Liver (tissue), 9 donors: ENCODE data around the gene PSMD14. TPM values are rescaled to one million over a fixed set of nuclear protein-coding genes. Genes with fewer than 3 reads are reported as not detected.

Source experiments
- DNase-seq: peaks from one replicate; pipeline ENCODE4 v3.0.0-alpha.2; 2017; ENCODE audit warnings: low spot score
- H3K27ac ChIP-seq, 2 donors: one replicate each; pipeline ENCODE4 v1.7.0; 2013; ENCODE audit warnings: inconsistent platforms in 2 of 2, low read length in 2 of 2, control low read depth in 1 of 2, low read depth in 1 of 2, mild to moderate bottlenecking in 1 of 2
- H3K27me3 ChIP-seq, 4 donors: one replicate each; pipeline versions ENCODE4 v1.6.1 to v1.7.0; 2013; ENCODE audit warnings: low read length in 3 of 4, inconsistent platforms in 1 of 4, mild to moderate bottlenecking in 1 of 4, moderate library complexity in 1 of 4; ENCODE audit not compliant: control insufficient read depth in 4 of 4, insufficient read depth in 4 of 4
- H3K36me3 ChIP-seq, 4 donors: one replicate each; pipeline versions ENCODE4 v1.6.1 to v1.7.0; 2013; ENCODE audit warnings: low read length in 3 of 4, mild to moderate bottlenecking in 3 of 4, low read depth in 1 of 4, moderate library complexity in 1 of 4; ENCODE audit not compliant: control insufficient read depth in 4 of 4, insufficient read depth in 3 of 4
- H3K4me1 ChIP-seq, 4 donors: one replicate each; pipeline versions ENCODE4 v1.6.1 to v1.7.0; 2013; ENCODE audit warnings: low read length in 3 of 4, mild to moderate bottlenecking in 3 of 4, moderate library complexity in 1 of 4; ENCODE audit not compliant: control insufficient read depth in 4 of 4, insufficient read depth in 4 of 4
- H3K4me3 ChIP-seq, 3 donors: one replicate each; pipeline versions ENCODE4 v1.6.1 to v1.7.0; 2013; ENCODE audit warnings: low read length in 3 of 3, control low read depth in 1 of 3, low read depth in 1 of 3, mild to moderate bottlenecking in 1 of 3
- H3K9ac ChIP-seq, 2 donors: one replicate each; pipeline ENCODE4 v1.7.0; 2013; ENCODE audit warnings: low read length in 2 of 2, mild to moderate bottlenecking in 2 of 2, moderate library complexity in 2 of 2, control low read depth in 1 of 2, low read depth in 1 of 2
- H3K9me3 ChIP-seq, 4 donors: one replicate each; pipeline versions ENCODE4 v1.6.1 to v1.7.0; 2013; ENCODE audit warnings: low read length in 3 of 4; ENCODE audit not compliant: control insufficient read depth in 4 of 4
- ATF3 ChIP-seq: IDR thresholded peaks from 2 replicates; pipeline ENCODE4 v1.6.1; 2016; ENCODE audit warnings: antibody characterized with exemption
- CTCF ChIP-seq: fragments of 150-350 bp; IDR thresholded peaks from 2 replicates; pipeline ENCODE4 v1.5.1; 2017; ENCODE audit warnings: improper control_type of control experiment, low read depth, low read length; ENCODE audit not compliant: missing input control
- EGR1 ChIP-seq, 2 donors: IDR thresholded peaks; 2 replicates each; pipeline ENCODE4 v1.6.1; 2016 to 2018; ENCODE audit warnings: antibody characterized with exemption in 2 of 2, low read depth in 2 of 2
- FOXA1 ChIP-seq: IDR thresholded peaks from 2 replicates; pipeline ENCODE4 v1.6.1; 2016; ENCODE audit warnings: antibody characterized with exemption
- GABPA ChIP-seq, 2 donors: IDR thresholded peaks in 1 of 2; conservative IDR thresholded peaks in 1 of 2; 2 replicates each; pipeline ENCODE4 v1.6.1; 2016; ENCODE audit warnings: antibody characterized with exemption in 2 of 2, mild to moderate bottlenecking in 1 of 2, moderate library complexity in 1 of 2
- HNF4A ChIP-seq, 2 donors: conservative IDR thresholded peaks; 2 replicates each; pipeline ENCODE4 v1.6.1; 2016; ENCODE audit warnings: antibody characterized with exemption in 2 of 2, mild to moderate bottlenecking in 2 of 2
- HNF4G ChIP-seq: IDR thresholded peaks from 2 replicates; pipeline ENCODE4 v1.6.1; 2016; ENCODE audit warnings: antibody characterized with exemption
- JUND ChIP-seq, 2 donors: IDR thresholded peaks; 2 replicates each; pipeline ENCODE4 v1.6.1; 2016; ENCODE audit warnings: antibody characterized with exemption in 2 of 2
- MAX ChIP-seq: IDR thresholded peaks from 2 replicates; pipeline ENCODE4 v1.6.1; 2016; ENCODE audit warnings: antibody characterized with exemption
- NR2F2 ChIP-seq: IDR thresholded peaks from 2 replicates; pipeline ENCODE4 v1.6.1; 2016; ENCODE audit warnings: antibody characterized with exemption
- RAD21 ChIP-seq, 2 donors: IDR thresholded peaks; 2 replicates each; pipeline ENCODE4 v1.6.1; 2016; ENCODE audit warnings: antibody characterized with exemption in 2 of 2, mild to moderate bottlenecking in 2 of 2
- REST ChIP-seq: IDR thresholded peaks from 2 replicates; pipeline ENCODE4 v1.6.1; 2016; ENCODE audit warnings: antibody characterized with exemption, mild to moderate bottlenecking
- RXRA ChIP-seq, 2 donors: IDR thresholded peaks; 2 replicates each; pipeline ENCODE4 v1.6.1; 2017 to 2018; ENCODE audit warnings: antibody characterized with exemption in 2 of 2, mild to moderate bottlenecking in 1 of 2
- SP1 ChIP-seq: IDR thresholded peaks from 2 replicates; pipeline ENCODE4 v1.6.1; 2018; ENCODE audit warnings: antibody characterized with exemption, mild to moderate bottlenecking
- TAF1 ChIP-seq: conservative IDR thresholded peaks from 2 replicates; pipeline ENCODE4 v1.6.1; 2016; ENCODE audit warnings: antibody characterized with exemption, mild to moderate bottlenecking
- YY1 ChIP-seq: IDR thresholded peaks from 2 replicates; pipeline ENCODE4 v1.6.1; 2016; ENCODE audit warnings: antibody characterized with exemption, mild to moderate bottlenecking
- ZBTB33 ChIP-seq: IDR thresholded peaks from 2 replicates; pipeline ENCODE4 v1.6.1; 2016; ENCODE audit warnings: antibody characterized with exemption
- WGBS: extraction: QIAGEN DNeasy Blood & Tissue Kit; methylation state at CpG from one replicate; pipeline ENCODE4 v1.1.7; 2013; 5-methylcytosine and 5-hydroxymethylcytosine counted together
- polyA plus RNA-seq, 2 donors: library from polyadenylated mRNA; stranded (reverse) in 1 of 2; unstranded in 1 of 2; fragments of 200-250 nt in 1 of 2; fragments of >200 nt in 1 of 2; fragmentation: Nextera tagmentation in 1 of 2; extraction: Ambion mirVana in 1 of 2; gene quantifications; one replicate each; pipeline versions ENCODE4 v1.2.1 to v1.2.3, GENCODE V29; 2013 to 2015
- total RNA-seq, 2 donors: library from RNA; depleted of rRNA; stranded (reverse); fragments of >200 nt; gene quantifications; one replicate each; pipeline ENCODE4 v1.2.3, GENCODE V29; 2014
- donor health status: healthy.
- donor health status: healthy.
- donor health status: healthy.
- donor health status: healthy.
- donor health status: healthy.

Gene PSMD14
- total and polyA plus RNA-seq, 4 donors = 32.0 to 37.9 (median 33.7) TPM

- Histone ChIP-seq H3K4me1 (no peaks in the 10 kb centered on the region), H3K4me3 (no peak overlapping the region), H3K27ac (no peak overlapping the region), H3K27me3 (no peaks in the 10 kb centered on the region), H3K9ac (no peak overlapping the region), H3K36me3 (no peaks in the 10 kb centered on the region), H3K9me3 (no peaks in the 10 kb centered on the region)
- DNase-seq = no peak
- TF ChIP-seq FOXA1 (no peak), JUND (IDR thresholded peaks at IDR 0.05) (no peak), CTCF (no peak), GABPA (IDR thresholded peaks at IDR 0.05 in 1 of 2, conservative IDR thresholded peaks at IDR 0.05 in 1 of 2) (no peak), EGR1 (IDR thresholded peaks at IDR 0.05; ENCODE audit: low read depth in 2 of 2) (no peak), HNF4A (conservative IDR thresholded peaks at IDR 0.05) (no peak), SP1 (no peak), HNF4G (no peak), NR2F2 (no peak), MAX (no peak), ZBTB33 (no peak), TAF1 (no peak), RAD21 (IDR thresholded peaks at IDR 0.05) (no peak), ATF3 (no peak)
- WGBS = 98% methylated on average over 2 of the region's 2 CpGs
These were observed 78.1 kb downstream of the PSMD14 start for GRCh38 chr2:161386228-161386824.

GRCh38 chr2:161388146-161388779 lies 80.0 kb downstream of the PSMD14 start:
- 86% methylated on average over 2 of the region's 2 CpGs for WGBS
- Histone ChIP-seq H3K36me3 (peaks cover 0 to 2% (median 0%) of the 10 kb centered on the region in 4 donors), H3K27ac (no peak overlapping the region), H3K4me1 (no peaks in the 10 kb centered on the region), H3K9me3 (no peaks in the 10 kb centered on the region), H3K27me3 (no peaks in the 10 kb centered on the region), H3K9ac (no peak overlapping the region), H3K4me3 (no peak overlapping the region)
- no peak for DNase-seq
- TF ChIP-seq TAF1 (no peak), HNF4A (conservative IDR thresholded peaks at IDR 0.05) (no peak), FOXA1 (no peak), NR2F2 (no peak), RXRA (IDR thresholded peaks at IDR 0.05) (no peak), ZBTB33 (no peak), REST (no peak), RAD21 (IDR thresholded peaks at IDR 0.05) (no peak), HNF4G (no peak), ATF3 (no peak), YY1 (no peak), CTCF (no peak), GABPA (IDR thresholded peaks at IDR 0.05 in 1 of 2, conservative IDR thresholded peaks at IDR 0.05 in 1 of 2) (no peak), SP1 (no peak)
